HG03575 (cell line): ENCODE measurements around the gene PALLD.

Experiments
- ATAC-seq: cut with Tn5 transposase; IDR thresholded peaks from one replicate; pipeline ENCODE4 v1.9.1; 2021; ENCODE audit not compliant: unreplicated experiment, insufficient number of reproducible peaks, low FRiP score; ENCODE audit errors: extremely low read depth

PALLD gene

GRCh38 chr4:168632301-168632725 lies 135.5 kb downstream of the PALLD start:
- no peak for ATAC-seq

GRCh38 chr4:168633064-168633463 lies 136.2 kb downstream of the PALLD start:
- ATAC-seq = no peak

GRCh38 chr4:168633496-168633895 lies 136.6 kb downstream of the PALLD start:
- no peak for ATAC-seq

GRCh38 chr4:168634276-168634802 lies 137.5 kb downstream of the PALLD start:
- ATAC-seq = no peak

GRCh38 chr4:168636040-168636439 lies 139.2 kb downstream of the PALLD start:
- no peak for ATAC-seq

GRCh38 chr4:168636506-168637196 lies 139.8 kb downstream of the PALLD start:
- ATAC-seq = no peak

- ATAC-seq = no peak
These were observed 141.3 kb downstream of the PALLD start for GRCh38 chr4:168637872-168638756.

- no peak for ATAC-seq
These were observed 143.1 kb downstream of the PALLD start for GRCh38 chr4:168639914-168640313.

GRCh38 chr4:168641811-168642140 lies 144.9 kb downstream of the PALLD start:
- ATAC-seq = no peak

GRCh38 chr4:168642591-168642990 lies 145.7 kb downstream of the PALLD start:
- no peak for ATAC-seq

- ATAC-seq = no peak
These were observed 146.4 kb downstream of the PALLD start for GRCh38 chr4:168643111-168643795.

GRCh38 chr4:168643796-168644159 lies 146.9 kb downstream of the PALLD start:
- ATAC-seq = no peak

- ATAC-seq = no peak
These were observed 149.3 kb downstream of the PALLD start for GRCh38 chr4:168646001-168646768.

- no peak for ATAC-seq
These were observed 151.0 kb downstream of the PALLD start for GRCh38 chr4:168647646-168648375.

- ATAC-seq = no peak
These were observed 151.6 kb downstream of the PALLD start for GRCh38 chr4:168648494-168648893.

- ATAC-seq = no peak
These were observed 152.1 kb downstream of the PALLD start for GRCh38 chr4:168648929-168649328.

- no peak for ATAC-seq
These were observed 154.5 kb downstream of the PALLD start for GRCh38 chr4:168651374-168651773.

- ATAC-seq = no peak
These were observed 155.0 kb downstream of the PALLD start for GRCh38 chr4:168651864-168652263.
